ENCODE data around the gene ZBTB16. TPM values are rescaled to one million over a fixed set of nuclear protein-coding genes. Genes with fewer than 3 reads are reported as not detected.

Gene ZBTB16
- polyA plus RNA-seq, 1 experiment, result not detected

DNA sequence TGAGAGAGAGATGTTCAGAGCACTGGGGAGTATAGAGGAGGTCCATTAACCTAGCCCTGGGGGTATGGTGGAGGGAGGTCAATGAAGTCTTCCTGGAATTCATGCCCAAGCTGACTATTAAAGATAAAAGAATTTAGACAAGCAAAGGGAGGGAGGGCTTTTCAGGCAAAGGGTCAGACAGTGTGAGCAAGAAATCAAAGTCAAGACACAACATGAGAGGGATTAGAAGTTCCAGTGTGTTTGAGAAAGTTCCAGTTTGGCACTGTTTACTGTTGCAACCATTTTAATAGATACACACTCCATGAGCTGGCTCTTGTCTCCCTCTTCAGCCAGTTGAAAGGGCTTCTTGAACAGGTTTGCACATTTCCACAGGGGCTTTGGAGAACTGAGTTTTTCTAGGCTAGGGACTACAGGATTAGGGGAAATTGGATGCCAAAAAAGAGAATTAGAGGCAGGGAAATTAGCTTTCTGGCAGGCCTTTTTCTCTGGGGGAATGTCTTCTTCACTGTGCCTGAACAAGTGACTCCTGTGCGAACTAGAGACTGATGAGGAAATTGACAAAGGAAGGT lies 222.0 kb downstream of the ZBTB16 start:
- POLR2A ChIA-PET, result interaction anchor here (1.4 kb wide), 1 partner anchor 14 kb away, joined by 9 read pairs; the partner anchor contains the start of gene NNMT
- TF ChIP-seq, protein P1, sequence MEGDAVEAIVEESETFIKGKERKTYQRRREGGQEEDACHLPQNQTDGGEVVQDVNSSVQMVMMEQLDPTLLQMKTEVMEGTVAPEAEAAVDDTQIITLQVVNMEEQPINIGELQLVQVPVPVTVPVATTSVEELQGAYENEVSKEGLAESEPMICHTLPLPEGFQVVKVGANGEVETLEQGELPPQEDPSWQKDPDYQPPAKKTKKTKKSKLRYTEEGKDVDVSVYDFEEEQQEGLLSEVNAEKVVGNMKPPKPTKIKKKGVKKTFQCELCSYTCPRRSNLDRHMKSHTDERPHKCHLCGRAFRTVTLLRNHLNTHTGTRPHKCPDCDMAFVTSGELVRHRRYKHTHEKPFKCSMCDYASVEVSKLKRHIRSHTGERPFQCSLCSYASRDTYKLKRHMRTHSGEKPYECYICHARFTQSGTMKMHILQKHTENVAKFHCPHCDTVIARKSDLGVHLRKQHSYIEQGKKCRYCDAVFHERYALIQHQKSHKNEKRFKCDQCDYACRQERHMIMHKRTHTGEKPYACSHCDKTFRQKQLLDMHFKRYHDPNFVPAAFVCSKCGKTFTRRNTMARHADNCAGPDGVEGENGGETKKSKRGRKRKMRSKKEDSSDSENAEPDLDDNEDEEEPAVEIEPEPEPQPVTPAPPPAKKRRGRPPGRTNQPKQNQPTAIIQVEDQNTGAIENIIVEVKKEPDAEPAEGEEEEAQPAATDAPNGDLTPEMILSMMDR (IDR thresholded peaks at IDR 0.05; ENCODE audit: insufficient read depth, low read depth, low read length), result no peak
- H3K36me3 ChIP-seq (ENCODE audit: control insufficient read depth, insufficient read depth, low read length), result no peaks in the 10 kb centered on the region
- CTCF ChIA-PET, result interaction anchor here (0.6 to 3.6 kb wide), 24 partner anchors 9 to 493 kb away, joined by 3 to 24 read pairs (median 5); partner anchors contain the start of gene NNMT
- no peak overlapping the region for H3K4me3 ChIP-seq (ENCODE audit: low read depth, low read length)
- H3K27me3 ChIP-seq (ENCODE audit: control insufficient read depth, insufficient read depth, low read length), result peaks cover 4% of the 10 kb centered on the region
- no peak for DNase-seq (ENCODE audit: low read depth)

DNA sequence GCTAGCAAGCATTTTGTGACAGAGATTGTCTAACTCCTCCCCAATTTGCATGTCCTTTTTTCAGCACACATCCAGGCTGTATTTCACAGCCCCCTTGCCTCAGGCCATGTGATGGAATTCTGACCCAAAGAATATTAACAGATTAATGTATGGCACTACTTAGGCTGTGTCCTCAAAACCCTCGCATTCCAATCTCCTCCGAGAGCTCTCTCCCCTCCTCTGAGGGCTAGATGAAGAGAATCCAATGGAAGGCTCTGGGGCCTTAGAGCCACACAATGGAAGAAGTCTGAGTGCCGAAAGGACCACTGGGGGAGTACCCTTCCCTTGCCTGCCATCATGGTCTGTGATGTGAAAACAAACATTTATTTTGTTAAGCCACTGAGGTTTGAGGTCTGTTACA lies 223.0 kb downstream of the ZBTB16 start:
- H3K36me3 ChIP-seq (ENCODE audit: control insufficient read depth, insufficient read depth, low read length), result no peaks in the 10 kb centered on the region
- ChIA-PET POLR2A (no interaction called here), CTCF (interaction anchor here (2.3 to 3.6 kb wide), 3 partner anchors 28 to 59 kb away, joined by 13 to 24 read pairs (median 15); no protein-coding TSS in a partner anchor)
- no peak for DNase-seq (ENCODE audit: low read depth)
- TF ChIP-seq, protein P1 (IDR thresholded peaks at IDR 0.05; ENCODE audit: insufficient read depth, low read depth, low read length), result no peak
- no peak overlapping the region for H3K4me3 ChIP-seq (ENCODE audit: low read depth, low read length)
- H3K27me3 ChIP-seq (ENCODE audit: control insufficient read depth, insufficient read depth, low read length), result no peaks in the 10 kb centered on the region; the same call in 1 of the 2 replicates

DNA sequence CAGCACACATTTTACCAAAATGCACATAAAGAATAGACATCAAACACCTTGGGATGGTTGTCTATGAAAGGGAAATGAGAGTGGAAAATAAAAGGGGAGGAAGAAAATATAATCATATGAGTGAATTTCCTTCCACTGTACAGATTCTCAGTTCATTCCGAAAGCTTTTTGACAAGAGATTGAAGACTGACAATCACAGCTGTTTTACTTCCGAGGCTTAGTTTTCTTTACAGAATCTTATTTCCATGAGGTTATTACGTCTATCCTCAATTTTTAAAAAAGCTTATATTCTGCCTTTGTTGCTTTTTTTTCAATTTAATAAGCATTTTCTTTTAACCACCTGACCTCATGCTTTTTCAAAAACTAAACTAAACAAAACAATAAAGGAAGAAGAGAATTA lies 223.9 kb downstream of the ZBTB16 start:
- H3K27me3 ChIP-seq (ENCODE audit: control insufficient read depth, insufficient read depth, low read length), result no peaks in the 10 kb centered on the region
- no peak for DNase-seq (ENCODE audit: low read depth)
- H3K36me3 ChIP-seq (ENCODE audit: control insufficient read depth, insufficient read depth, low read length), result no peaks in the 10 kb centered on the region
- POLR2A ChIA-PET, result no interaction called here
- CTCF ChIA-PET, result interaction anchor here (1.4 kb wide), 1 partner anchor 65 kb away, joined by 3 read pairs; no protein-coding TSS in a partner anchor
- H3K4me3 ChIP-seq (ENCODE audit: low read depth, low read length), result no peak overlapping the region
- TF ChIP-seq, protein P1 (IDR thresholded peaks at IDR 0.05; ENCODE audit: insufficient read depth, low read depth, low read length), result no peak

DNA sequence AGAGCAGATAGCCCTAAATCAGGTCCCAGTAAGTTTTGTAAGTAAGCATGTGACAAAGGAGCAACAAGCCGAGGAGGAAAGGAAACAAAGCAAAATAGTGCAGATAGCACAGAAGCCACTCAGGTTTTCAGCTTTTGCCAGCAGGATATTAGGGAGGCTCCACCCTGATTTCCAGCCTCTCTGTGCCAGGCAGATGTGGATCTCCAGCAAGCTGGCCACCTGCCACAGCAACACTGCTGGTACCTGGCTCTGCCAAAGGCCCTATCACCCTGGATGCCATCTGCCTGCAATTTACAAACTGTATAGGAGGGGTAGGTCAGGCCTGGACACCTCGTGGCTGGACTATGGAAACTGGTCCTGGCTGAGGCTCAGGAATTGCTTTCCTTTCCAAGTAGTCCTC lies 224.5 kb downstream of the ZBTB16 start:
- ChIA-PET POLR2A (no interaction called here), CTCF (interaction anchor here (1.2 to 1.6 kb wide), 4 partner anchors 23 to 64 kb away, joined by 3 to 4 read pairs (median 3); no protein-coding TSS in a partner anchor)
- TF ChIP-seq, protein P1 (IDR thresholded peaks at IDR 0.05; ENCODE audit: insufficient read depth, low read depth, low read length), result no peak
- Histone ChIP-seq H3K27me3 (ENCODE audit: control insufficient read depth, insufficient read depth, low read length) (no peaks in the 10 kb centered on the region), H3K36me3 (ENCODE audit: control insufficient read depth, insufficient read depth, low read length) (no peaks in the 10 kb centered on the region), H3K4me3 (ENCODE audit: low read depth, low read length) (no peak overlapping the region)
- no peak for DNase-seq (ENCODE audit: low read depth)

DNA sequence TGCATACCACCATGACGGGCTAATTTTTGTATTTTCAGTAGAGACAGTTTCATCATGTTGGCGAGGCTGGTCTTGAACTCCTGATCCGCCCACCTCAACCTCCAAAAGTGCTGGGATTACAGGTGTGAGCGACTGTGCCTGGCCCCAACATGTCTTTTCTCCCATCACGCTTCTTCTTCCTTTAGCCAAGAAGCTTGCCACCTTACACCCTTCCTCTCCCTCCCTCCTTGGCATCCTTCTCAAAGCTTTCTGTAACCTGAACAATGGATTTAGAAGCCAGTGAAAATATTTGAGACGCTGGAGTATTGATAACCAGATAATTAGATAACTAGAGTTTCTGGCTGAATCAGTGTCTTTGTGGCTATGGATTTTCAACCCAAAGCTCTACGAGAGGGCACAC lies 225.4 kb downstream of the ZBTB16 start:
- H3K27me3 ChIP-seq (ENCODE audit: control insufficient read depth, insufficient read depth, low read length), result no peaks in the 10 kb centered on the region
- H3K4me3 ChIP-seq (ENCODE audit: low read depth, low read length), result no peak overlapping the region
- no peaks in the 10 kb centered on the region for H3K36me3 ChIP-seq (ENCODE audit: control insufficient read depth, insufficient read depth, low read length)
- ChIA-PET CTCF (interaction anchor here (1.0 to 1.6 kb wide), 4 partner anchors 22 to 56 kb away, joined by 3 to 4 read pairs (median 3); no protein-coding TSS in a partner anchor), POLR2A (no interaction called here)
- TF ChIP-seq, protein P1 (IDR thresholded peaks at IDR 0.05; ENCODE audit: insufficient read depth, low read depth, low read length), result no peak
- no peak for DNase-seq (ENCODE audit: low read depth)
